Left renal cortex interstitium (tissue), 4 donors: Measurements from ENCODE around the gene AFDN. TPM values are rescaled to one million over a fixed set of nuclear protein-coding genes. Genes with fewer than 3 reads are reported as not detected.

Source experiments
- DNase-seq, 4 donors: peaks; one replicate each; pipeline ENCODE4 v3.0.0-alpha.2; 2013; ENCODE audit warnings: low read depth in 4 of 4, low spot score in 2 of 4, missing footprints in 1 of 4
- polyA plus RNA-seq, 4 donors: library from polyadenylated mRNA; unstranded; fragments of 120-200 nt; gene quantifications; one replicate each; pipeline ENCODE4 v1.2.1, GENCODE V29; 2013; ENCODE audit not compliant: insufficient read length in 4 of 4

The AFDN gene
- polyA plus RNA-seq, 4 donors, result 133 to 248 (median 191) TPM

- no peak for DNase-seq
These were observed 11.6 kb downstream of the AFDN start for GRCh38 chr6:167838207-167838748.

GRCh38 chr6:167839343-167839742, 12.6 kb downstream of the AFDN start:
- no peak for DNase-seq

- DNase-seq, result no peak
These were observed 13.0 kb downstream of the AFDN start for GRCh38 chr6:167839755-167840154.

DNA sequence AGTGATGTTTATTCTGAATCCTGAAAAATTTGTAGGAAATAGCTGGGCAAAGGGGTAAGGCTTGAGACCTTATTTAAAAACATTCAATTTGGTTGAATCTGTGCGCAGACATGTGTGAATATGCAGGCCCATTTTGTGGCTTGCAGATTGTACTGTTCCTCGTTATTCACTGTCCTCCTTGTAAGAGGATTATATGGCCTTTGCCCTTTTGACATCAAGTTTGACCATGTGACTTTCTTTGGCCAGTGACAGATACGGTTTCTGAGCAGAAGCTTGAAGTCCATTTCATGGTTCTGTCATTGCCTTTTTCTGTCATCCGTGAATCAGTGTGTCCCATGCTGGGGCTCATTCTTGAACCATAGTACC, 13.4 kb downstream of the AFDN start:
- DNase-seq, result no peak

- no peak for DNase-seq
These were observed 13.9 kb downstream of the AFDN start for GRCh38 chr6:167840526-167841179.

- no peak for DNase-seq
These were observed 15.3 kb downstream of the AFDN start for GRCh38 chr6:167841981-167842380.

GRCh38 chr6:167842457-167842856, 15.7 kb downstream of the AFDN start:
- no peak for DNase-seq

- DNase-seq, result no peak
These were observed 16.3 kb downstream of the AFDN start for GRCh38 chr6:167843023-167843422.

DNA sequence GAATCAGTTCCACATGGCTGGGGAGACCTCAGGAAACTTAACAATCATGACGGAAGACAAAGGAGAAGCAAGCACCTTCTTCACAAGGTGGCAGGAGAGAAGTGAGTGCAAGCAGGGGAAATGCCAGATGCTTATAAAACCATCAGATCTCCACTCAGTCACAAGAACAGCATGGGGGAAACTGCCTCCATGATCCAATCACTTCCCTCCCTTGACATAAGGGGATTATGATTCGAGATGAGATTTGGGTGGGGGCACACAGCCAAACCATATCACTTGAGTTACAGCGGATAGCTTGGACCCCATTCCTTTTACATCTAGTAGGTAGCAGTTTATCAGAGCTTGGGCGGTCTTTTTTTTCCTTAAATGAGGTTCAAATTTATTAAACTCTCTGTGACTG, 19.1 kb downstream of the AFDN start:
- no peak for DNase-seq

DNA sequence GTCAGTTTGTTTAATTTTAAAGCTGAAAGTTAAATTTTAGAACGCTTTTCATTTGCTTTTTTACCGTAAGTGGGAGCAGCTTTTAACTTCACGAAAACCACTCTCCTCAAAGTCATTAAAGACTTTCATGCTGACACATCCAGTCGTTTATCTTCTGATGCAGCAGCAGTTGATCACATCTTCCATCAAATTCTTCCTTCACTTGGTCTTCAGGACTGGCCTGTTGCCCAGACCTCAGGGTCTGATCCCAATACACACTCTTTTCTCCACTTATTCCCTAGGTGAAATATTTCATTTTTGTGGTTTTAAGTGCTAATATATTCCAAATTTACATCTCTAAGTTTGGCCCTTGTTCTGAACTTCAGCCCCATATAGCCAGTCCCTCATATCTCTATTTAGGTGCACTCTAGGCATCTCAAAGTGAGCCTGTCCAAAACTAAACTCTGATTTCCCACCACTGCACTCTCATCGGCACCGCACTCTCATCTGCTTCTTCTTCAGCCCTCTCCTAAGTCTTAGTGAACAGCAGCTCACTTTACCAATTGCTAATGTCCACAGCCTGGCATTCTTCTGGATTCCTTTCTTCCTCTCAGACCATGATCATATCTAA, 20.4 kb downstream of the AFDN start:
- DNase-seq, result no peak

- no peak for DNase-seq
These were observed 21.2 kb downstream of the AFDN start for GRCh38 chr6:167847936-167848335.

GRCh38 chr6:167848783-167849182, 22.1 kb downstream of the AFDN start:
- DNase-seq, result no peak

GRCh38 chr6:167849846-167850459, 23.2 kb downstream of the AFDN start:
- peak in 1 of 4 donors; percentile 47 for DNase-seq

DNA sequence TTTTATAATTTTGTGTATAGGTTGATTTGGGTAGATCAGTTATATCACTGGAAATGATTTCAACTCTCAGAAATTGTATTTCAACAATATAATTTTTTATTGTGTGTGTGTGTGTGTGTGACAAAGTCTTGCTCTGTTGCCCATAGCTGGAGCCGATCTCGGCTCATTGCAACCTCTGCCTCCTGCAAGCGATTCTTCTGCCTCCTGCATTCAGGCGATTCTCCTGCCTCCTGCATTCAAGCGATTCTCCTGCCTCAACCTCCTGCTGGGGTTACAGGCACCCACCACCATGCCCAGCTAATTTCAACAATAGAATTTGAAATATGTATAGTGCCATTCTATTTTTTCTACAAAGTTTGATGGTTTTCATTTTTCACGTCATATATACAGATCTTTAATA, 24.1 kb downstream of the AFDN start:
- DNase-seq, result no peak

DNA sequence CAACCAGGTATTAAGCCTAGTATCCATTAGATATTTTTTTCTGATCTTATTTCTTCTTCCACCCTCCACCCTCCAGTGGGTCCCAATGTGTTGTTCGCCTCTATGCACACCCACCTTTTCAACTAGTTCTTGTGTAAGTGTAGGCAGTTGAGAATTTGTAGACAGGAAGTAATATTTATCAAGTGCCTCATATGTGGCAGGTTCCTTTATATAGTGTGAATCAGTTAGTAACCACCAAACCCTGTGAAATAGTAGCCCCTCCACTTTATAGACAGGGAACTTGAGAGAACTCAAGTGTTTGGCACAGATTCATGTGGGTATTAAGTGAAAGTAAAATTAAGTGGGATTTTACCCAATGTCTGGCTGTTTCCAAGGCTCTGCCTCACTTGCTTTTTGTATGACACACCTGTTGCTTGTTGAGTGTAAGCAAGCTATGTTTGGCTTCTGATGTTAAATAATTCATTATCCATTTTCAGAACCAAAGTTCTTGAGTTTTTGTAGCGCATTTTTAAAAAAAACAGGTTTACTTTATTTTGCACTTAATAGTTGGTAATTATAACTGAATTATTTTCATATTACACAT, 24.8 kb downstream of the AFDN start:
- DNase-seq, result no peak

- no peak for DNase-seq
These were observed 29.2 kb downstream of the AFDN start for GRCh38 chr6:167855825-167856425.

DNA sequence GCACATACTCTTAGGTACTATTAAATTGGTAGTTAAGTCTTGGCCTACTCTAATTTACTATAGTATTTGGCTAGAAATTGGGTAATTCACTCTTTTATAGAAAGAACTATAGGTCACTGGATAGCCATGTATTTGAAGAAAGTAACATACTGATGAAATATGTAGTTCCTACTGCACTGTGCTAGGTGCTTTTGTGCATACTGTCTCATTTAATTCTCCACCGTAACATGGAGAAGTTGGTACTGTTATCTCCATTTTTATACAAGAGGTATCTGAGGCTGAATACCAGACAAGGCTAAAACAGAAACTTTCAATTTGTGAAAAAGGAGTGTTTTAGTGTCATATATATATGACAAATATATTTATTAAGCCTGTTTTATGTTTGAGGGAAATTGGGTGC, 29.8 kb downstream of the AFDN start:
- DNase-seq, result no peak

DNA sequence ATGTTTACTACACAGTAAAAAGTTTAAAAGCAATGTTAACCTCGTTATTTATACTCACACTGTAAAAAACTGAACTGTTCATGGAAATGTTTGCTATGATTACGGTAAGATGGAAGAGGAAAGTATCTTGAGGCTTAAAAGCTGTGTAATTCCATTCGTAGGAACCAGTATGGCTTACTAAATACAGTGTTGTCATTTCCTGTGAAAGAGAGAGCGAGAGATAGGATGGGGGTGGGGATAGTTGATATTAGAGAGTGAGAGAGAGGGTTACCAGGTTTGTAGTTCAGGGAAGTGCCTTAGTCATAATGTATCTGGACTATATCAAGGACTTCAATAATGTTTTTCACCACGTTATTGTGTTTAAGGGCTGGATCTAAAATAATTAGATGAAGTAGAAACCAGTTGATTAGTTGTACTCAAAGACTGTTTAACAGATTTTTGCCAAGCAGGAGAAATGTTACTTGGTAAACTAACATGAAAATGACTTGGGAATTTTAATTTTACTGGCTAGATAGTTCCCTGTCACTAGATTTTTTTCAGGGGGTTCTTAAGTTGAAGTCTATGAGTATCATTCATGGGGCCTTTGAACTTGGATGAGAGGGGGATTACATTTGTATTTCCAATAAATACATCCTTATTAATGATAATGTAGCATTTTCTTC, 30.4 kb downstream of the AFDN start:
- no peak for DNase-seq

GRCh38 chr6:167858086-167858591, 31.4 kb downstream of the AFDN start:
- DNase-seq, result no peak

GRCh38 chr6:167858842-167859664, 32.3 kb downstream of the AFDN start:
- no peak for DNase-seq
